ENCODE data around the gene RNU4-1. TPM values are rescaled to one million over a fixed set of nuclear protein-coding genes. Genes with fewer than 3 reads are reported as not detected.
A peak's percentile ranks its signal among the peaks of the same experiment; 100 is the strongest.

RNU4-1 gene
- polyA plus RNA-seq, 4 donors: not detected

GRCh38 chr12:120292411-120292660 lies 701 bp downstream of the RNU4-1 start:
- no peak for DNase-seq (ENCODE audit: low read depth in 4 of 4, low spot score in 3 of 4)

GRCh38 chr12:120290609-120291305 lies 2.3 kb downstream of the RNU4-1 start:
- peak in 1 of 4 donors; percentile 13 for DNase-seq (ENCODE audit: low read depth in 4 of 4, low spot score in 3 of 4)

GRCh38 chr12:120287491-120287890 lies 5.5 kb downstream of the RNU4-1 start:
- no peak for DNase-seq (ENCODE audit: low read depth in 4 of 4, low spot score in 3 of 4)

DNA sequence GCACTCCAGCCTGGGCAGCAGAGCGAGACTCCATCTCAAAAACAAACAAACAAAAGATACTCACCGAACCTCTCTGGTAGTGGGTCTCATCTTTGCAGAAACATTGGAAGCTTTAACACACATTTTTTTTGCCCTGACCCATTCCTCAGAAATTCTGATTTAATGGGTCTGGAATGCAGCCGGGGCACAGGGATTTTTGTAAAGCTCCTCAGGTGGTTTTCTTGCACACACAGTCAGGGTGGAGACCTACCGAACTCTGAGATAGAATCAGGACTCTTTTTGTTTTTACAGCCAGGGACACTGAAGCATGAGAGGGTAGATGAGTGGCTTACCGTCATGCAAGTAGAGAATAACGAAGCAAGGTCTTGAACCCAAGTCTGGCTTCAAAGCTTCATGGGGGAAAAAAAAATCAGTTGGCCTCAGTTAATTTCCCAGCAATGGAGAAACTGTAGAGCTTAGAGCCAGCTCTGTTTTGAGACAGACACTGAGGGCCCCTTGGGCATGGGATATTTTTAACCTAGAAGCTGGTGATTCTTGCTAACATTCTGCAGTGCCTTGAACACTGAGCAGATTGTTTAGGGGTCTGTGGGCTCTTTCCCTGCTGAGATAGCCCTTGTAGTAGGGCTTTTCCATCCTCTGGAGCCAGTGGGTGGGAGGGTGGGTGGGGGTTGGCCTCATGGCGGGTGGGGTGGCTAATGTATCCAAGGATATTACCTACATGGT lies 6.1 kb downstream of the RNU4-1 start:
- DNase-seq (ENCODE audit: low read depth in 4 of 4, low spot score in 3 of 4): no peak

DNA sequence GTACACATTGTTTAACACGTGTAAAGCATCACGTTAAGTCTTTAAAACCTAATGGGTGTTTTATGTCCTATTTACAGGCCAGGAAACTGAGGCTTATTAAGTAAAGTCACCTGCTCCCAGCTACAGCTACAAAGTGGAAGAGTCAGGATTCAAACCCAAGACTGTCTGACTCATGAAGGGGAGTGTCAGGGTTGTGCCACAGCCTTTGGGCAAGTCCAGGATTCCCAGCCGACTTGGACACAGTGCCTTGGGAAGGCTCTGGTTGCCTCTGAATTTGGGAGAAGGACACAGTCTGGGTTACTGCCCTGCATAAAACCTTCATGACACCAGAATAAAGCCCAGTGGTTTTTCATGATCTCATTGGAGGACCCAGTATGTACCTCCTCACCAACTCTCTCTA lies 8.7 kb downstream of the RNU4-1 start:
- no peak for DNase-seq (ENCODE audit: low read depth in 4 of 4, low spot score in 3 of 4)

DNA sequence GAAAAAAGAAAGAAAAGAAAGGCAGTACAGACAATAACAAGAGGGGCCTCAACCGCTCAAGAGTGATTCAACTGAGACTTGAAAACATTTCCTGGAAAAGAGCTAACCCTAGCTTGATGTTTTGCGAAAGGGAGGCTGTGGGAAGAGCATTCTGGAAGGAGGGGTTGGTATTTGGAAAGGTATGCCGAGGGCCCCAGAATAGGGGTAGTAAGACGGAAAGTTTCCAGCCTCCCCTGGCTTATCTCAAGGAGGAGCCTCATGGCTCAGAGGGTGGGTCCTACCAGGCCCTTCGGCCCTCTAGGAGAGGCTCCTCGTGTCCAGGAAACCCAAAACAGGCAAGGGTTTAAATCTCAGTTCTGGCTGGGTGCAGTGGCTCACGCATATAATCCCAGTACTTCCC lies 9.7 kb downstream of the RNU4-1 start:
- no peak for DNase-seq (ENCODE audit: low read depth in 4 of 4, low spot score in 3 of 4)

DNA sequence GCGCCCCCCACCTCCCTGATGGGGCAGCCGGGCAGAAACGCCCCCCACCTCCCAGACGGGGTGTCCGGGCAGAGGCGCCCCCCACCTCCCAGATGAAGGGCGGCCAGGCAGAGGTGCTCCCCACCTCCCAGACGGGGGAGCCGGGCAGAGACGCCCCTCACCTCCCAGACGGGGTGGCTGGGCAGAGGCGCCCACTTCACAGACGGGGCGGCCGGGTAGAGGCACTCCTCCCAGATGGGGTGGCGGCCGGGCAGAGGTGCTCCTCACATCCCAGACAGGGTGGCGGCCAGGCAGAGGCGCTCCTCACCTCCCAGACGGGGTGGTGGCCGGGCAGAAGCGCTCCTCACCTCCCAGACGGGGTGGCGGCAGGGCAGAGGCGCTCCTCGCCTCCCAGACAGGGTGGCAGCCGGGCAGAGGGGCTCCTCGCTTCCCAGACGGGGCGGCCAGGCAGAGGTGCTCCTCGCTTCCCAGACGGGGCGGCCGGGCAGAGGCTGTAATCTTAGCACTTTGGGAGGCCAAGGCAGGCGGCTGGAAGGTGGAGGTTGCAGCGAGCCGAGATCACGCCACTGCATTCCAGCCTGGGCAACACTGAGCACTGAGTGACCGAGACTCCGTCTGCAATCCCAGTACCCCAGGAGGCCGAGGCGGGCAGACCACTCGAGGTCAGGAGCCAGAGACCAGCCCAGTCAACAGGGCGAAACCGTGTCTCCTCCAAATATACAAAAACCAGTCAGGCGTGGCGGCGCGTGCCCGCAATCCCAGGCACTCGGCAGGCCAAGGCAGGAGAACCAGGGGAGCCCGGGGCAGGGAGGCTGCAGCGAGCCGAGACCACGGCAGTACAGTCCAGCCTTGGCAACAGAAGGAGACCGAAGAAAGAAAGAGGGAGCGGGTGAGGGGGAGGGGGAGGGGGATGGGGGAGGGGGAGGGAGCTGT lies 14.6 kb downstream of the RNU4-1 start:
- no peak for DNase-seq (ENCODE audit: low read depth in 4 of 4, low spot score in 3 of 4)

DNA sequence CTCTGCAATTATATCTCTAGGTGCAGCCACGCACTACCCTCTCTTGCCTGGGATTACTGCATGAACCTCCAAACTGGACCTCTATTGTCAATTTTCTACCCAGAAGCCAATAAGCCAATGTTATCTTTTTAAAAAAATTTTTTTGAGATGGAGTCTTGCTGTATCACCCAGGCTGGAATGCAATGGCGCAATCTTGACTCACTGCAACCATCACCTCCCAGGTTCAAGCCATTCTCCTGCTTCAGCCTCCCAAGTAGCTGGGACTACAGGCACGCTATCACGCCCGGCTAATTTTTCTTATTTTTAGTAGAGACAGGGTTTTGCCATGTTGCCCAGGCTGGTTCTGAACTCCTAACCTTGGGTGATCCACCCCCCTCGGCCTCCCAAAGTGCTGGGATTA lies 16.3 kb downstream of the RNU4-1 start:
- DNase-seq (ENCODE audit: low read depth in 4 of 4, low spot score in 3 of 4): no peak

DNA sequence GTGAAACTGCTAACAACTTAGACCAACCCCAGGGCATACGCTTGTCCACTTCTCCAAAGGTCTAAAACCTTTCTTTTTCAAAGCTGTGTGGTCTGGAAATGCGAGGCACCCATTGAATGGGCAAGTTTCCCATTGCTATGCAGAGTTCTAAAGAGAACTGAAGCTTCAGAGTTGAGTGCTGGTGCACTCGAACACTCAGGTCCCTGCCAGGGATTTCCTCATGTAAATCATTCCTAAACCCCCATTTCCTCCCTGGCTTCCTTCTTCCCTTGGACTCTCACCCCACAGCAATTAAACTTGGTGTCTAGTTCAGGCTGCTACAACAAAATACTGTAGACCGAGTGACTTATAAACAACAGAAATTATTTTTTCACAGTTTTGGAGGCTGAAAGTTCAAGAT lies 25.3 kb downstream of the RNU4-1 start:
- DNase-seq (ENCODE audit: low read depth in 4 of 4, low spot score in 3 of 4): no peak

DNA sequence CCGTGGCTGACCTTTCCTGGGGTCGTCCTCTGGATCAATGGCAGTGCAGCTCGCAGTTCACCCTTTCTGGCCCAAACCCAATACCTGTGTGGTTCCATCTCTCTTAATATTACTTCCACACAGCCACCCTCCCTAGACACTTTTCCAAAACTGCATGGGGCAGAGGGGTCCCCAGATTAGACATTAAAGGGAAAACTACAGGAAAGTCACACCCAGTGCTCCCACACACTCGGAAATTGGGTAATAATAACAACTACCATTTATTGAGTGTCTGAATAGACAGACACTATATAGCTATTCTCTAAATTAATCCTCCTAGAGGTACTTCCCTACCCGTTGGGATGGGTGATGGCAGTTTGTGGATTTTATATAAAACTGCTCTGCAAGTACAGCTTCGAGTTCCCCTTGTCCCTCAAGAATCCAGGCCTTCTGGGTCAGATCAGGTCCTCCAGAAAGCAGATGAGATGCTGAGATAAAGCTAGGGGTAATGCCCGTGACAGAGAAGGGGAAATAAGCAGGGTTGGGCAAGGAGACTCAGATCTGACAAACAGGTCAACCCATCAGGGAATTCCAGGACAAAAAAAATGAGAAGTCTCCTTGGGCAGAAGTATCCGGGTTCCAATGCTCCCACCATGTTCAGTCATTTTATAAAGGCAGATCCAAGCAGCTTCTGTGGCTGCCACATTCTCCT lies 26.7 kb downstream of the RNU4-1 start:
- no peak for DNase-seq (ENCODE audit: low read depth in 4 of 4, low spot score in 3 of 4)

GRCh38 chr12:120265473-120266179 lies 27.4 kb downstream of the RNU4-1 start, which contains the start of gene PXN:
PXN (minus strand) TSS chr12:120265730; CDS start chr12:120265629, 101 bp downstream.
- DNase-seq (ENCODE audit: low read depth in 4 of 4, low spot score in 3 of 4): peak in 3 of 4 donors; percentile 68 to 73 (median 72)

GRCh38 chr12:120264904-120265472 lies 28.0 kb downstream of the RNU4-1 start:
- DNase-seq (ENCODE audit: low read depth in 4 of 4, low spot score in 3 of 4): no peak

DNA sequence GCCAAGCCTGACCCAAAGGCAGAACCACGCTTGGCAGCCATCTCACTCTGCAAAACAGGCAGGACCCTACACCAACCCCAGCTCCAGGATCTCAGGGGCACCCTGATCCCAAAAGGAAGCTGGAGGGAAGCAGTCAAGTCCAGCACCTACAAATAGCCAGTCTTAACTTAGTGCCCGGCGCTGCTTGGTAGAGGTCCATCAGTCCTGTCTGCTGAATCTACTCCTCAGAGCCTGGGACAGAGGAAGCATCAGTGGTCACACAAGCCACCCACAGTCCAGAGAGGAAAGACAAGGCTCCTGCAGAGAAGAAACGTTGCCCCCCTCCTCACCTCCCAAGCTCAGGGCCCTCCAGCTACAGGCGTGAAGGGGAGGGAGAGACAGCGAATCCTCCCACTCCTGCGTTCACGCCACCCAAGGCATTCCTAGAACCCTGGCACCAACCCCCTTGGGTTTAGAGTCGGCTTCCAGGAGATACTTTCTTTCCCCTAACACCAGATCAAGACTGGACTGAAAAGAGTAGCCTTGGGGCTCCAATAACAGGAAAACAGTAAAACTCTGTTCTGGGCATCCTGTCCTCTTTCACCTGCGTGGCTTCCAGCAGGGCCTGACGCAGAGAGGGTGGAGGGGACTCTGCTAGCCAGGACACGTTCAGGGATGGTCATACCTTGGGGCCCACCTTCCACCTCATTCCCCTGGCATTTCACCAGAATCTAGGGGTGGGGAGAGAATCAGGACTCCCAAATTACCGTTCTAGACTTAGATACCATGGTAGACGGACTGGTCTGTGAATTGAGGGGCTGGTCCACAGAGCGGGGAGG lies 28.7 kb downstream of the RNU4-1 start:
- no peak for DNase-seq (ENCODE audit: low read depth in 4 of 4, low spot score in 3 of 4)

GRCh38 chr12:120263748-120264085 lies 29.3 kb downstream of the RNU4-1 start:
- no peak for DNase-seq (ENCODE audit: low read depth in 4 of 4, low spot score in 3 of 4)

GRCh38 chr12:120262852-120263747 lies 29.9 kb downstream of the RNU4-1 start:
- DNase-seq (ENCODE audit: low read depth in 4 of 4, low spot score in 3 of 4): no peak

DNA sequence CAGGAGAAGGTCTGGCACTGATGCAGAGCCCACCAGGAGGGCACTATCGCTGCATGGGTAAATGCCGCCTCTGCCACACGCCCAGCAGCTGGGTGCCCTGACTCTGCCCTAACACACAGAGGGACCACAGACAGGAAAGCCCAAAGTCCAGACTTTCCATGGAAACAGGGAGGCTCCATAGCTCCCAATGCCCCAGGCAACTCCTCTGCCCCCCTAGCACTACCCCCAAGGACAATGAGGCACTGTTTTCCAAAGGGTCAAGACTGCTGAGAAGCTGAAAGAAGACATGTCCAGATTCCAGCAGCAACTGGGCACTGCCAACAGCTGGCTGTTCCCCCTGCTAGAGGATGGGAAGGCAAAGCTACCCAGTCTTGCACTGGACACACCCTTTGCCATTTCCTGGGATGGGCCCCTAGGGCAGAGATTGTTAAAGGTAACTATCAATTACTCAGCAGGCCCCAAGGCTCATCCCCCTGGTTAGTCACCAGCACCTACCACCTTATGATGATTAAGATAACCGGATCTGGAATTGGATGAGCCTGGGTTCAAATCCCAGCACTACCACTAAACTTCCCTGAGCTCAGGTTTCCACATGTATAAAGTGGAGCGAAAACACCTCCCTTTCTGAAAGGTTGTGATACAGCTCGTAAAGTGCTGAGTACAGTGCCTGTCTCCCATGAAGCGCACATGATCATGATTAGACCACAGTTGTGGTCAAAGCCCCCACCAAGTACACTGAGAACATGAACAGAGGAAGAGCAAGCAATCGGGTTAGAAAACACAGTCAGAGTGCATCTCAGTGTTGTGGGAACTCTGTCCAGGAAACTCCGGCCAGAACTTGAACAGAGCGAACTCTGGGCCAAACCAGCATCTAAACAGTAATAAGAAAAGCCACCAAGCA lies 30.8 kb downstream of the RNU4-1 start:
- no peak for DNase-seq (ENCODE audit: low read depth in 4 of 4, low spot score in 3 of 4)

- no peak for DNase-seq (ENCODE audit: low read depth in 4 of 4, low spot score in 3 of 4)
Measured at GRCh38 chr12:120260607-120261006, 32.4 kb downstream of the RNU4-1 start.
